GM12891 (cell line): ENCODE measurements around the gene FAM78B.

Experiments used
- POLR2A ChIP-seq: IDR thresholded peaks from 2 replicates; pipeline ENCODE4 v1.6.1; 2011; ENCODE audit warnings: low read depth, low read length, control low read depth
- POLR2AphosphoS5 ChIP-seq: IDR thresholded peaks from 2 replicates; pipeline ENCODE4 v1.6.1; 2011; ENCODE audit warnings: low read depth, low read length, control low read depth
- POU2F2 ChIP-seq: IDR thresholded peaks from 2 replicates; pipeline ENCODE4 v1.6.1; 2011; ENCODE audit warnings: low read depth, mild to moderate bottlenecking, control low read depth, low read length, moderate library complexity
- SPI1 ChIP-seq: IDR thresholded peaks from 2 replicates; pipeline ENCODE4 v1.6.1; 2011; ENCODE audit warnings: low read depth, low read length, control low read depth
- TAF1 ChIP-seq: IDR thresholded peaks from 2 replicates; pipeline ENCODE4 v1.6.1; 2011; ENCODE audit warnings: low read depth, low read length, control low read depth

DNA sequence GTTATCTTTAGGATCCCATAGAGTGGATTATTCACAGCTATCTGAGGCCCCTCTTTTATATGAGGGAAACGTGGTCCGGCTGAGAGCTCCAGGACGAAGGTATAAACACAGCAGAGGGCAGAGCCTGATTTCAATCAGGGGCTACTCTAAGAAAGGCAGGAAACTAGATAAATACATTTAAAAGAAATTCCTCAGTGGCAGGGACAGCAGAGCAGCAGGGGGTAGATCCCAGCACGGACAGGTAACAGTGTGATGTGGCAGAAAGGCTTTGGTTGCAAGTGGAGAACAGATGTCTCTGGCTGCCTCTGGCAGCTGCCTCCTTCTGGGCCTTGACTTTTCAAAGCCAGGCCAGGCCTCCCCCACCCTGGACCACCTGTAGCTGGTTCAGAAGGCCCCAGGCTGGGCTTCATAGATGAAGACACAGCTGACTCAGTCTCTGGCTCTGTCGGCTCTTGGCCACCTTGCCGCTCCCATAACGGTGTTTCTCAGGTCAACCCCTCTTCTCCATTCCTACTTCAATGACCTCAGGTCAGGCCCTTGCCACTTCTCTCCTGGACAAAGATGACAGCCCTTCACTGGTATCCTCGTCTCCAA is 43.8 kb downstream of the FAM78B start:
- TF ChIP-seq POLR2AphosphoS5 (no peak), POU2F2 (no peak), TAF1 (no peak), POLR2A (no peak), SPI1 (no peak)
